A549 (cell line): ENCODE results near the gene ITGA1.

Experiments
- CTCF ChIP-seq: fragments of >200 bp; sonication (Bioruptor Twin); formaldehyde crosslinking; IDR thresholded peaks from 3 replicates; pipeline ENCODE4 v1.5.1; 2016
- EP300 ChIP-seq, 2 experiments: fragments of >200 bp; sonication (Bioruptor Twin); formaldehyde crosslinking; IDR thresholded peaks; 2 replicates in 1 of 2; 3 replicates in 1 of 2; pipeline ENCODE4 v1.6.1; 2016 to 2017
- GATA3 ChIP-seq: IDR thresholded peaks from 2 replicates; pipeline ENCODE4 v1.6.1; 2012; ENCODE audit warnings: borderline replicate concordance
- POLR2A ChIP-seq: IDR thresholded peaks from 2 replicates; pipeline ENCODE4 v1.6.1; 2012; ENCODE audit warnings: mild to moderate bottlenecking, low read length

- TF ChIP-seq POLR2A: no peak
- no peak for TF ChIP-seq CTCF
- no peak for TF ChIP-seq GATA3
- TF ChIP-seq EP300 (IDR thresholded peaks at IDR 0.05): no peak
Observed at GRCh38 chr5:52947208-52947607, 159.5 kb downstream of the ITGA1 start.
